NB4 (cell line): ENCODE results near the gene ATXN7L1.

ENCODE experiments used
- DNase-seq: peaks from one replicate; pipeline ENCODE4 v3.0.0; 2010; ENCODE audit warnings: low read depth
- H3K4me3 ChIP-seq: one replicate; pipeline ENCODE4 v1.5.1; 2011; ENCODE audit warnings: mild to moderate bottlenecking, low read depth, low read length, moderate library complexity
- MYC ChIP-seq: IDR thresholded peaks from 2 replicates; pipeline ENCODE4 v1.6.1; 2011; ENCODE audit warnings: low read depth, low read length
- POLR2A ChIP-seq: IDR thresholded peaks from 2 replicates; pipeline ENCODE4 v1.6.1; 2011; ENCODE audit warnings: mild to moderate bottlenecking; ENCODE audit not compliant: insufficient read length; ENCODE audit errors: extremely low read depth
- TF ChIP-seq, protein P1 (sequence below): IDR thresholded peaks from 2 replicates; pipeline ENCODE4 v1.6.1; 2011; ENCODE audit warnings: low read depth, low read length
- TF ChIP-seq, protein P2 (sequence below): IDR thresholded peaks from one replicate; pipeline ENCODE4 v1.5.1; 2012; ENCODE audit warnings: low read depth, low read length

Gene ATXN7L1

DNA sequence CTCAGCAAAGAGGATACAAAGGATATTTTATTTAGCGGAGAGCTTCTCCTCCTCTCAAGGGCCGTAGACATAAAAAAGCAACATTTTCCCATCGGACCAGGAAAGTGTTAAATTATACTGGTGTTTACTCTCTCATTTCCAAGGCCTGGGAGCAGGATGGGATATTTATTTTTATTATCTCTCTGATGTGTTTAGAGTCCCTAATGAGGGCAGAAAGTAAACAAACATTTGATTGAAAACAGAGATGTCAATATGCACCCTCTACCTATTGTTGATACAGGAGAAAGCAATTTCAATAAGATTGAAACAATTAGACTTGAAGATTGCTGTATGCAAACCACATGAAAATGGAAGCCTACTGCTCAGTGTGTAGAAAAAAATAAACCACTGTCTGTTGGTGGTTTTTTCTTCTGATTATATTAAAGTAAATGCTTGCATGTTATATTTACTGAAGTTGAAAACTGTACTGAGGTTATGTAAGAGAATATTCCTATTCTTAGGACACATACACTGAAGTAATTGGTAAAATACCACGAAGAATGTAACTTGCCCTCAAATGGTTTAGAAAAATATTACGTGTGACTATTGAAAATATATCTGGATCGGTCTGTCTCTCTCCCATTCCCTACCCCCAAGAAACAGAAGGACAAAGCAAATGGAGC is 59.3 kb downstream of the ATXN7L1 start:
- no peak for DNase-seq
- TF ChIP-seq, protein P1, sequence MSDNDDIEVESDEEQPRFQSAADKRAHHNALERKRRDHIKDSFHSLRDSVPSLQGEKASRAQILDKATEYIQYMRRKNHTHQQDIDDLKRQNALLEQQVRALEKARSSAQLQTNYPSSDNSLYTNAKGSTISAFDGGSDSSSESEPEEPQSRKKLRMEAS, result no peak
- TF ChIP-seq MYC (no peak), POLR2A (no peak)
- TF ChIP-seq, protein P2, sequence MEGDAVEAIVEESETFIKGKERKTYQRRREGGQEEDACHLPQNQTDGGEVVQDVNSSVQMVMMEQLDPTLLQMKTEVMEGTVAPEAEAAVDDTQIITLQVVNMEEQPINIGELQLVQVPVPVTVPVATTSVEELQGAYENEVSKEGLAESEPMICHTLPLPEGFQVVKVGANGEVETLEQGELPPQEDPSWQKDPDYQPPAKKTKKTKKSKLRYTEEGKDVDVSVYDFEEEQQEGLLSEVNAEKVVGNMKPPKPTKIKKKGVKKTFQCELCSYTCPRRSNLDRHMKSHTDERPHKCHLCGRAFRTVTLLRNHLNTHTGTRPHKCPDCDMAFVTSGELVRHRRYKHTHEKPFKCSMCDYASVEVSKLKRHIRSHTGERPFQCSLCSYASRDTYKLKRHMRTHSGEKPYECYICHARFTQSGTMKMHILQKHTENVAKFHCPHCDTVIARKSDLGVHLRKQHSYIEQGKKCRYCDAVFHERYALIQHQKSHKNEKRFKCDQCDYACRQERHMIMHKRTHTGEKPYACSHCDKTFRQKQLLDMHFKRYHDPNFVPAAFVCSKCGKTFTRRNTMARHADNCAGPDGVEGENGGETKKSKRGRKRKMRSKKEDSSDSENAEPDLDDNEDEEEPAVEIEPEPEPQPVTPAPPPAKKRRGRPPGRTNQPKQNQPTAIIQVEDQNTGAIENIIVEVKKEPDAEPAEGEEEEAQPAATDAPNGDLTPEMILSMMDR, result no peak
- no peak overlapping the region for H3K4me3 ChIP-seq

DNA sequence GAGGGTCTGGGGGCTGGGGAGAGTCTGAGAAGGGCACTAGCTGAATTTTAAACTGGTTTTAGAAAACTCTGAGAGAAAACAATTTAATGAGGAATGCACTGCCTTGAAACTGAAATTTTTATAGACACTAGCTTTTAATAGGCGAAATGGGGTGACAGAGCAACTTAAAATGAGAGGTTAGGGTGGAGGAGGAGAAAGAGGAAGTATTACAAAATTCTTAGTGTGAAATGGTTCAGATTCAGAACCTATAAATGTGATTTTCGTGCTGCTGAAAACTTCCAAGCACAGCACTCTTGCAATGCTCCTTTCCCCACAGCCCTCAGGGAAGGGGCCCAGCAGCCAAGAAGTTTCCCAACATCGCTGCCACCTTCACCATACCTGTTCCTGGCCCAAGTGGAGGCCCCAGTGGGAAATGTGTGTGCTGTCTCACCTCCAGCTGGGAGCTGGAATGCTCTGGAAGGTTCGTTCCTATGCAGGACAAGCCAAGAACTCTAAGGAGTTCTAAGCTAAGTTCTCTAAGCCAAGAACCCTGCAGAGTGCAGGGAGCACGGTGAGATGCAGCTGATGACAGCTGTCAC is 60.0 kb downstream of the ATXN7L1 start:
- H3K4me3 ChIP-seq, result no peak overlapping the region
- DNase-seq, result peak; percentile 61
- TF ChIP-seq MYC (no peak), POLR2A (no peak)
- TF ChIP-seq, protein P1, result no peak

DNA sequence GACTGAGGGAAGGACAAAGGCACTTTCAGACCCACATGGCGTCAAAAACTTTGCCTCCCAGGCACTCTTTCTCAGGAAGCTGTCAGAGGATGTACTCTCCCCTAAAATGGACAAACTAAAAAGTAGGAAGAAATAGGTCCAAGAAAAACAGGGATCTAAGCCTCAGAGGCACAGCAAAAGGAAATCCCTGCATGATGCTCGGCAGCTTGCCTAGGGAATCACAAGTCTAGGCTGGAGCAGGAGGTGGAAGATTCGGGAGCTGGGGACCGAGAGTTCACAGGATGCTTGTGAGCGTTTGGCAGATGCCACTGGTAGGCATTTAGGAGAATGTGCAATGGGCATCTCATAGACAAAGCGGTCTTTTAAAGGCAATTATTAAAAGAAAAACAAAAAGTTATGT is 60.8 kb downstream of the ATXN7L1 start:
- TF ChIP-seq POLR2A, result no peak
- TF ChIP-seq, protein P1, result no peak
- TF ChIP-seq, protein P2, result no peak
- TF ChIP-seq MYC, result no peak
- no peak for DNase-seq

GRCh38 chr7:105814481-105814880 is 61.9 kb downstream of the ATXN7L1 start:
- no peak for TF ChIP-seq POLR2A
- no peak for DNase-seq
- H3K4me3 ChIP-seq, result no peak overlapping the region

More for the DNA sequence above, 60.8 kb downstream of the ATXN7L1 start:
- H3K4me3 ChIP-seq, result no peak overlapping the region

DNA sequence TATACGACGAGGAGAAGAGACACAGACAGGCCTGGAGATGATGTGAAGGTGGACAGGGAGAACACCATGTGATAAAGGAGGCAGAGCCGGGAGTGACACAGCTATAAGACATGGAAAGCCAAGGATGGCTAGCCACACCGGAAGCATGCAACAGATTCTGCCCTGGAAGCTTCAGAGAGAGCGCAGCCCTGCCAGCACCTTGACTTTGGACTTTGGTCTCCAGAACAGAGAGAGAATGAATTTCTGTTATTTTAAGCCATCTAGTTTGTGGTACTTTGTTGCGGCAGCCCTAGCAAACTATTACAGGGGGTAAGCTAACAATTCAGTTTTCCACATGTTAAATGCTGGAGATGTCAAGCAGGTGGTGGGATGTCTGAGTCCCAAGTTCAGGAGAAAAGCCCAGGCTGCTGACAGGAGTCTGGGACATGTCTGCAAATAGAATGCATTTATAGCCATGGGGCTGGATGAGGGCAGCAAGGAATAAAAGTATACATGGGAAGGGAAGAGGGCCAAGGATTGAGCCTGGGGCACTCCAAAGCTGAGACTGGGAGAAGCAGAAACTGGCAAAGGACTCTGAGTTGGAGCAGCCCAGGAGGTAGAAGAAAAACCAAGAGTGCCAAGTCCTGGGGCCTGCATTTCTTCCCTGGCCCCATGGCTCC is 65.1 kb downstream of the ATXN7L1 start:
- TF ChIP-seq, protein P1, result no peak
- TF ChIP-seq MYC, result no peak
- TF ChIP-seq, protein P2, result no peak
- TF ChIP-seq POLR2A, result no peak
- H3K4me3 ChIP-seq, result no peak overlapping the region
- no peak for DNase-seq

- no peak for DNase-seq
- H3K4me3 ChIP-seq, result no peak overlapping the region
- TF ChIP-seq MYC (no peak), POLR2A (no peak)
- TF ChIP-seq, protein P1, result no peak
- TF ChIP-seq, protein P2, result no peak
Observed at GRCh38 chr7:105810556-105810955, 65.8 kb downstream of the ATXN7L1 start.
